Type B pancreatic cell (in vitro differentiated cells): ENCODE measurements around the gene TCHH. TPM values are rescaled to one million over a fixed set of nuclear protein-coding genes. Genes with fewer than 3 reads are reported as not detected.

Experiments
- DNase-seq: peaks from one replicate; pipeline ENCODE4 v3.0.0; 2021; ENCODE audit warnings: mixed read lengths; ENCODE audit not compliant: unreplicated experiment; ENCODE audit errors: extremely low spot score
- H3K27ac Mint-ChIP-seq: 2 replicates; pipeline ENCODE4 v1.8.0; 2021; ENCODE audit warnings: mild to moderate bottlenecking, mixed read lengths
- H3K27me3 Mint-ChIP-seq: 2 replicates; pipeline ENCODE4 v1.8.0; 2021; ENCODE audit warnings: mixed read lengths
- H3K36me3 Mint-ChIP-seq: 2 replicates; pipeline ENCODE4 v1.8.0; 2021; ENCODE audit warnings: mixed read lengths
- H3K4me1 Mint-ChIP-seq: one replicate; pipeline ENCODE4 v1.8.0; 2021; ENCODE audit warnings: mixed read lengths; ENCODE audit not compliant: unreplicated experiment
- H3K4me3 Mint-ChIP-seq: 2 replicates; pipeline ENCODE4 v1.8.0; 2021; ENCODE audit warnings: mild to moderate bottlenecking, mixed read lengths
- H3K9me3 Mint-ChIP-seq: 2 replicates; pipeline ENCODE4 v1.8.0; 2021; ENCODE audit warnings: mixed read lengths
- CTCF ChIP-seq: fragments of 200-600 bp; sonication (generic); conservative IDR thresholded peaks from 2 replicates; pipeline ENCODE4 v1.5.0; 2021; ENCODE audit warnings: antibody characterized with exemption, mild to moderate bottlenecking
- total RNA-seq: library from RNA; stranded (reverse); gene quantifications from 2 replicates; pipeline ENCODE4 v1.2.1, GENCODE V29; 2021; ENCODE audit warnings: low replicate concordance

TCHH gene
- total RNA-seq, 1 donor from 2014 or later, result 0.07 TPM

DNA sequence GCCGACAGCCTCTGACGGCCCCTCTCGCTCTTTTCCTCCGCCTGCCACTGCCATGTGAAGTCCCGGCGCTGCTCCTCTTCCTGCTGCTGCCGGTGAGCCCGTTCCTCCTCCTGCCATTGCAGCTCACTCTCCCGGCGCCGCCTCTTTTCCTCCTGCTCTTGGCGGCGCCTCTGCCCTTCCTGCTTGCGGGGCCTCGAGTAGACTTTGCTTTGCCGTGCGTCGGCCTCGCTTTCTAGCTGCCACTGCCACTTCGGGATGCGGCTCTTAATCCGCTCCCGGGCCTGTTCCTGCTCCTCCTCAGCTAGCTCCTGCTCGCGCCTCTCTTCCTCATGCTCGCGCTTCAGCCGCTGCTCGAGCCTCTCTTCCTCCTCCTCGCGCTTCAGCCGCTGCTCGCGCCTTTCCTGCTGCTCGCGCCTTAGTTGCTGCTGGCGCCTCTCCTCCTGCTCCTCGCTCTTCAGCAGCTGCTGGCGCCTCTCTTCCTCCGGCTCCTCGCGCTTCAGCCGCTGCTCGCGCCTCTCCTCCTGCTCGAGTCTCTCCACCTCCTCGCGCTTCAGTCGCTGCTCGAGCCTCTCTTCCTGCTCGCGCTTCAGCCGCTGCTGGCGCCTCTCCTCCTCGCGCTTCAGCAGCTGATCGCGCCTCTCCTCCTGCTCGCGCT is 4.3 kb downstream of the TCHH start:
- H3K4me1 Mint-ChIP-seq, result no peaks in the 10 kb centered on the region
- peaks cover 3% of the 10 kb centered on the region for H3K27me3 Mint-ChIP-seq
- no peak for DNase-seq
- H3K9me3 Mint-ChIP-seq, result no peaks in the 10 kb centered on the region
- no peak for TF ChIP-seq CTCF
- peaks cover 8% of the 10 kb centered on the region for H3K36me3 Mint-ChIP-seq
- no peak overlapping the region for H3K4me3 Mint-ChIP-seq
- no peak overlapping the region for H3K27ac Mint-ChIP-seq

DNA sequence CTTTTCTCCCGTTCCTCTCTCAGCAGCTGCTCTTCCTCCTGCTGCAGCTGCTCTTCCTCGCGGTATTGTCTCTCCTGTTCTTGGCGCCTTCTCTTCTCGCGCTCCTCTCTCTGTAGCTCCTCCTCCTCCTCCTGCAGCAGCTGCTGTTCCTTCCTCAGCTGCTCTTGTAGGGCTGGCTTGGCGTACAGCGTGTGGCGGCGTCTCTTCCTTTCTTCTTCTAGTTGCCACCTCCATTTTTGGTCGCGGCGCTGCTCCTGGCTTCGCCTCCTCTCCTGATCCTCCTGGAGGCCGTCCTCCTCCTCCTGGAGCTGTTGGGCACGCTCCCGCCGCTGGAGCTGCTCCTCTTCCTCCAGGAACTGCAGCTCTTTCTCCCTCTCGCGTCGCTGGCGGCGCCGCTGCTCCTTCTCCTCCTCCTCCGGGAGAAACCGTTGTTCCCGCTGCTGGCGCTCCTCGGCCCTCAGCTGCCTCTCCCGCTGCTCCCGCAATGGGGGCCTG is 4.8 kb downstream of the TCHH start:
- Mint-ChIP-seq H3K27me3 (peaks cover under 1% of the 10 kb centered on the region), H3K27ac (no peak overlapping the region), H3K4me1 (no peaks in the 10 kb centered on the region), H3K4me3 (no peak overlapping the region), H3K9me3 (no peaks in the 10 kb centered on the region), H3K36me3 (peaks cover 8% of the 10 kb centered on the region)
- no peak for TF ChIP-seq CTCF
- peak; percentile 70 for DNase-seq

DNA sequence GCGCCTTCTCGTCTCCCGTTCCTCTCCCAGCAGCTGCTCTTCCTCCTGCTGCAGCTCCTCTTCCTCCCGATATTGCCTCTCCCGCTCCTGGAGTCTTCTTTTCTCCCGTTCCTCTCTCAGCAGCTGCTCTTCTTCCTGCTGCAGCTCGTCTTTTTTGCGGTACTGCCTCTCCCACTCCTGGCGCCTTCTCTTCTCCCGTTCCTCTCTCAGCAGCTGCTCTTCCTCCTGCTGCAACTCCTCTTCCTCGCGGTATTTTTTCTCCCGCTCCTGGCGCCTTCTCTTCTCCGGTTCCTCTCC is 5.3 kb downstream of the TCHH start:
- Mint-ChIP-seq H3K4me3 (no peak overlapping the region), H3K4me1 (no peaks in the 10 kb centered on the region), H3K9me3 (no peaks in the 10 kb centered on the region), H3K27ac (no peak overlapping the region), H3K27me3 (peaks cover 5% of the 10 kb centered on the region), H3K36me3 (peaks cover 8% of the 10 kb centered on the region)
- no peak for TF ChIP-seq CTCF
- DNase-seq, result no peak

- DNase-seq, result no peak
- Mint-ChIP-seq H3K27me3 (peaks cover 9% of the 10 kb centered on the region), H3K27ac (no peak overlapping the region), H3K4me1 (no peaks in the 10 kb centered on the region), H3K4me3 (no peak overlapping the region), H3K36me3 (peaks cover 8% of the 10 kb centered on the region), H3K9me3 (no peaks in the 10 kb centered on the region)
- no peak for TF ChIP-seq CTCF
Measured at GRCh38 chr1:152109231-152109997, 5.8 kb downstream of the TCHH start.

DNA sequence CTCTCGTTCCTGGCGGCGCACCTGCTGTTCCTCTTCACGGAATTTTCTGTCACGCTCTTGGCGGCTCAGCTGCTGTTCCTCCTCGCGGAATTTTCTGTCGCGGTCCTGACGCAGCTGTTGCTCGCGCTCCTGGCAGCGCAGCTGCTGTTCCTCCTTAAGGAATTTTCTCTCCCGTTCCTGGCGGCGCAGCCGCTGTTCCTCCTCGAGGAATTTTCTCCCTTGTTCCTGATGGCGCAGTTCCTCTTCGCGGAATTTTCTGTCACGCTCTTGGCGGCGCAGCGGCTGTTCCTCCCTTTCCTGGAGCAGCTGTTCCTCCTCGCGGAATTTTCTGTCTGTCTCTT is 6.4 kb downstream of the TCHH start:
- DNase-seq, result no peak

More for the DNA sequence above, 6.4 kb downstream of the TCHH start:
- no peak overlapping the region for H3K4me3 Mint-ChIP-seq
- H3K27me3 Mint-ChIP-seq, result peaks cover 9% of the 10 kb centered on the region
- H3K4me1 Mint-ChIP-seq, result no peaks in the 10 kb centered on the region
- no peak for TF ChIP-seq CTCF
- H3K36me3 Mint-ChIP-seq, result peaks cover 8% of the 10 kb centered on the region
- no peak overlapping the region for H3K27ac Mint-ChIP-seq
- H3K9me3 Mint-ChIP-seq, result no peaks in the 10 kb centered on the region
